Measurements from ENCODE around the gene UROD. TPM values are rescaled to one million over a fixed set of nuclear protein-coding genes. Genes with fewer than 3 reads are reported as not detected.
A peak's percentile ranks its signal among the peaks of the same experiment; 100 is the strongest.

Gene UROD
- total RNA-seq, 1 donor from 2014 or later = 96.1 TPM

DNA sequence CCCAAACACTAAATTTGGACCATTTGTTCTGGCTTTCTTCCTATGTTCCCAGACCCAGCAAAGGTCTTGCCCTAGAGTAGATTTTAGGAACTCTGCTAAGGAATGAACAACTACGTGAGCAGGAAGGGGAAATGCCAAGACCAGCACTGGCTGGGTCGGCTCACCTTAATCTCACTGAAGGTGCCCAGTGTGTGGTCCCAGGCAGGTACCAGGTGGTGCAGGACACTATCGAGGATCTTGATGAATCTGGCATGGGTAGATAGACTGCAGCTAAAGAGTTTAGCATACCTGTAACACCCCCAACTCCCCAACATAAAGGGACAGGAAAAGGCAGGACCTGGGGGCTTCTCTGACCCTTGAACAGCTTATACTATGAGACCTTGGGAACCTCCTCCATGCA, 4.0 kb upstream of the UROD start:
- H3K4me3 Mint-ChIP-seq (ENCODE audit: unreplicated experiment) = no peak overlapping the region
- peaks cover 26% of the 10 kb centered on the region for H4K20me1 ChIP-seq (ENCODE audit: insufficient read depth, low read length)
- H3K9ac ChIP-seq (ENCODE audit: low read length) = no peak overlapping the region
- no peak overlapping the region for H3K4me2 ChIP-seq (ENCODE audit: low read length)
- H3K79me2 ChIP-seq (ENCODE audit: insufficient read depth, low read length) = peaks cover 31% of the 10 kb centered on the region
- peaks cover 33% of the 10 kb centered on the region for H3K36me3 ChIP-seq (ENCODE audit: insufficient read depth, low read length)
- H3K4me1 Mint-ChIP-seq (ENCODE audit: low read depth, unreplicated experiment) = peaks cover 15% of the 10 kb centered on the region
- peaks cover 2% of the 10 kb centered on the region for H3K9me3 Mint-ChIP-seq (ENCODE audit: unreplicated experiment)
- no peaks in the 10 kb centered on the region for H3K27me3 ChIP-seq (ENCODE audit: insufficient read depth, low read length)
- FAIRE-seq (no peak), DNase-seq (ENCODE audit: low read depth) (no peak)
- H2AFZ ChIP-seq (ENCODE audit: low read depth, low read length) = no peak overlapping the region
- no peak overlapping the region for H3K27ac Mint-ChIP-seq (ENCODE audit: unreplicated experiment)
- H3K4me1 ChIP-seq (ENCODE audit: insufficient read depth, low read length) = peaks cover 16% of the 10 kb centered on the region
- peaks cover 22% of the 10 kb centered on the region for H3K36me3 Mint-ChIP-seq (ENCODE audit: low read depth, unreplicated experiment)
- TF ChIP-seq EZH2 (IDR thresholded peaks at IDR 0.05; ENCODE audit: insufficient read depth, low read length) (no peak), CTCF (IDR thresholded peaks at IDR 0.05; ENCODE audit: insufficient read depth, low read depth, low read length) (no peak)
- H3K4me3 ChIP-seq (ENCODE audit: insufficient read depth, low read depth, low read length) = no peak overlapping the region
- no peaks in the 10 kb centered on the region for H3K27me3 Mint-ChIP-seq (ENCODE audit: low read depth, unreplicated experiment)
- no peak overlapping the region for H3K27ac ChIP-seq (ENCODE audit: low read depth, low read length)
- no peaks in the 10 kb centered on the region for H3K9me3 ChIP-seq (ENCODE audit: insufficient read depth, low read depth, low read length)

GRCh38 chr1:45008516-45008915, 3.5 kb upstream of the UROD start:
- peaks cover 2% of the 10 kb centered on the region for H3K9me3 Mint-ChIP-seq (ENCODE audit: unreplicated experiment)
- no peak overlapping the region for H3K4me3 Mint-ChIP-seq (ENCODE audit: unreplicated experiment)
- no peak overlapping the region for H3K27ac ChIP-seq (ENCODE audit: low read depth, low read length)
- peaks cover 20% of the 10 kb centered on the region for H3K36me3 Mint-ChIP-seq (ENCODE audit: low read depth, unreplicated experiment)
- H3K79me2 ChIP-seq (ENCODE audit: insufficient read depth, low read length) = peaks cover 36% of the 10 kb centered on the region
- H2AFZ ChIP-seq (ENCODE audit: low read depth, low read length) = no peak overlapping the region
- no peak overlapping the region for H3K4me3 ChIP-seq (ENCODE audit: insufficient read depth, low read depth, low read length)
- H3K4me1 Mint-ChIP-seq (ENCODE audit: low read depth, unreplicated experiment) = peaks cover 16% of the 10 kb centered on the region
- no peak overlapping the region for H3K27ac Mint-ChIP-seq (ENCODE audit: unreplicated experiment)
- peaks cover 26% of the 10 kb centered on the region for H4K20me1 ChIP-seq (ENCODE audit: insufficient read depth, low read length)
- H3K9me3 ChIP-seq (ENCODE audit: insufficient read depth, low read depth, low read length) = no peaks in the 10 kb centered on the region
- H3K36me3 ChIP-seq (ENCODE audit: insufficient read depth, low read length) = peaks cover 37% of the 10 kb centered on the region
- H3K4me2 ChIP-seq (ENCODE audit: low read length) = no peak overlapping the region
- peaks cover 20% of the 10 kb centered on the region for H3K4me1 ChIP-seq (ENCODE audit: insufficient read depth, low read length)
- DNase-seq (ENCODE audit: low read depth) (no peak), FAIRE-seq (no peak)
- no peak overlapping the region for H3K9ac ChIP-seq (ENCODE audit: low read length)
- TF ChIP-seq CTCF (IDR thresholded peaks at IDR 0.05; ENCODE audit: insufficient read depth, low read depth, low read length) (no peak), EZH2 (IDR thresholded peaks at IDR 0.05; ENCODE audit: insufficient read depth, low read length) (no peak)
- no peaks in the 10 kb centered on the region for H3K27me3 ChIP-seq (ENCODE audit: insufficient read depth, low read length)
- H3K27me3 Mint-ChIP-seq (ENCODE audit: low read depth, unreplicated experiment) = no peaks in the 10 kb centered on the region

GRCh38 chr1:45009296-45009865, 2.7 kb upstream of the UROD start:
- H3K27ac ChIP-seq (ENCODE audit: low read depth, low read length) = no peak overlapping the region
- H3K9ac ChIP-seq (ENCODE audit: low read length) = peak overlapping the region; percentile 82
- peak overlapping the region; percentile 70 for H3K4me3 ChIP-seq (ENCODE audit: insufficient read depth, low read depth, low read length)
- peaks cover 22% of the 10 kb centered on the region for H3K4me1 ChIP-seq (ENCODE audit: insufficient read depth, low read length)
- peaks cover 44% of the 10 kb centered on the region for H3K79me2 ChIP-seq (ENCODE audit: insufficient read depth, low read length)
- H3K27me3 ChIP-seq (ENCODE audit: insufficient read depth, low read length) = no peaks in the 10 kb centered on the region
- Mint-ChIP-seq H3K27ac (ENCODE audit: unreplicated experiment) (peak overlapping the region; percentile 31), H3K36me3 (ENCODE audit: low read depth, unreplicated experiment) (peaks cover 19% of the 10 kb centered on the region), H3K9me3 (ENCODE audit: unreplicated experiment) (peaks cover 2% of the 10 kb centered on the region), H3K4me1 (ENCODE audit: low read depth, unreplicated experiment) (peaks cover 18% of the 10 kb centered on the region), H3K27me3 (ENCODE audit: low read depth, unreplicated experiment) (no peaks in the 10 kb centered on the region), H3K4me3 (ENCODE audit: unreplicated experiment) (peak overlapping the region; percentile 89)
- TF ChIP-seq CTCF (IDR thresholded peaks at IDR 0.05; ENCODE audit: insufficient read depth, low read depth, low read length) (no peak), EZH2 (IDR thresholded peaks at IDR 0.05; ENCODE audit: insufficient read depth, low read length) (no peak)
- H4K20me1 ChIP-seq (ENCODE audit: insufficient read depth, low read length) = peaks cover 26% of the 10 kb centered on the region
- peak overlapping the region; percentile 96 for H3K4me2 ChIP-seq (ENCODE audit: low read length)
- FAIRE-seq = no peak
- H2AFZ ChIP-seq (ENCODE audit: low read depth, low read length) = no peak overlapping the region
- no peaks in the 10 kb centered on the region for H3K9me3 ChIP-seq (ENCODE audit: insufficient read depth, low read depth, low read length)
- no peak for DNase-seq (ENCODE audit: low read depth)
- peaks cover 36% of the 10 kb centered on the region for H3K36me3 ChIP-seq (ENCODE audit: insufficient read depth, low read length)
